Activated T-cell treated with anti-CD3 and anti-CD28 coated beads, Interleukin-2, amount 50 U/mL, for 72 hours (primary cell): ENCODE results near the gene SLC9C1. TPM values are rescaled to one million over a fixed set of nuclear protein-coding genes. Genes with fewer than 3 reads are reported as not detected.
"Not testable (repeated sequence)": the region's sequence is repeated elsewhere in the genome, so short reads cannot be mapped to it uniquely, and the experiment has no call there.

Source experiments
- ATAC-seq, 2 donors: fragments of 150-1000 bp; cut with Tn5 transposase; replicated peaks in 1 of 2; 2 replicates each; pipeline ENCODE4 v1.10.0; 2021; ENCODE audit warnings: moderate library complexity in 2 of 2, mild to moderate bottlenecking in 1 of 2
- DNase-seq, 2 donors: peaks; one replicate each; pipeline ENCODE4 v3.0.0; 2021 to 2022; ENCODE audit warnings: mixed read lengths in 1 of 2
- H3K27ac Mint-ChIP-seq: one replicate; pipeline ENCODE4 v1.8.0; 2022; ENCODE audit warnings: mild to moderate bottlenecking, moderate library complexity, mixed read lengths
- H3K27me3 Mint-ChIP-seq: one replicate; pipeline ENCODE4 v1.8.0; 2022; ENCODE audit warnings: low read depth, mixed read lengths
- H3K36me3 Mint-ChIP-seq, 2 donors: one replicate each; pipeline ENCODE4 v1.8.0; 2022; ENCODE audit warnings: mixed read lengths in 2 of 2, mild to moderate bottlenecking in 1 of 2; ENCODE audit not compliant: insufficient read depth in 2 of 2
- H3K4me1 Mint-ChIP-seq: one replicate; pipeline ENCODE4 v1.8.0; 2022; ENCODE audit warnings: low read depth, mixed read lengths
- H3K4me3 Mint-ChIP-seq, 2 donors: one replicate each; pipeline ENCODE4 v1.8.0; 2022; ENCODE audit warnings: mild to moderate bottlenecking in 2 of 2, mixed read lengths in 2 of 2, moderate library complexity in 2 of 2
- H3K9me3 Mint-ChIP-seq, 2 donors: one replicate each; pipeline ENCODE4 v1.8.0; 2022; ENCODE audit warnings: mixed read lengths in 2 of 2
- total RNA-seq, 2 donors: library from RNA; stranded (reverse); gene quantifications; one replicate each; pipeline ENCODE4 v1.2.3, GENCODE V29; 2022

The SLC9C1 gene
- total RNA-seq, 2 donors from 2014 or later, result not detected

GRCh38 chr3:112230033-112230432 is 64.0 kb downstream of the SLC9C1 start:
- ATAC-seq (no peak), DNase-seq (no peak)
- H3K27ac Mint-ChIP-seq, result no peak overlapping the region
- peaks cover 5 to 6% of the 10 kb centered on the region in 2 donors for H3K9me3 Mint-ChIP-seq
- H3K27me3 Mint-ChIP-seq, result peaks cover 7% of the 10 kb centered on the region
- no peaks in the 10 kb centered on the region for H3K4me1 Mint-ChIP-seq
- H3K4me3 Mint-ChIP-seq, result no peak overlapping the region
- H3K36me3 Mint-ChIP-seq, result peaks cover 0 to 6% of the 10 kb centered on the region in 2 donors

- ATAC-seq, result no peak
- Mint-ChIP-seq H3K9me3 (peaks cover 8 to 10% of the 10 kb centered on the region in 2 donors), H3K4me1 (no peaks in the 10 kb centered on the region), H3K27me3 (peaks cover 7% of the 10 kb centered on the region), H3K4me3 (no peak overlapping the region), H3K36me3 (peaks cover 4 to 12% of the 10 kb centered on the region in 2 donors), H3K27ac (no peak overlapping the region)
- DNase-seq, result no peak
Measured at GRCh38 chr3:112228786-112229185, 65.2 kb downstream of the SLC9C1 start.

GRCh38 chr3:112200317-112200666 is 93.7 kb downstream of the SLC9C1 start:
- Mint-ChIP-seq H3K27me3 (no peaks in the 10 kb centered on the region), H3K9me3 (peaks cover 0 to 3% of the 10 kb centered on the region in 2 donors), H3K36me3 (peaks cover 0 to 2% of the 10 kb centered on the region in 2 donors), H3K4me1 (no peaks in the 10 kb centered on the region), H3K4me3 (no peak overlapping the region), H3K27ac (no peak overlapping the region)
- ATAC-seq (no peak), DNase-seq (no peak)

GRCh38 chr3:112199622-112200316 is 94.2 kb downstream of the SLC9C1 start:
- Mint-ChIP-seq H3K9me3 (peaks cover 0 to 3% of the 10 kb centered on the region in 2 donors), H3K27ac (no peak overlapping the region), H3K4me3 (no peak overlapping the region), H3K27me3 (no peaks in the 10 kb centered on the region), H3K36me3 (peaks cover 0 to 2% of the 10 kb centered on the region in 2 donors), H3K4me1 (no peaks in the 10 kb centered on the region)
- no peak for ATAC-seq
- no peak for DNase-seq

GRCh38 chr3:112197131-112197530 is 96.9 kb downstream of the SLC9C1 start:
- H3K4me3 Mint-ChIP-seq, result no peak overlapping the region
- no peaks in the 10 kb centered on the region for H3K4me1 Mint-ChIP-seq

GRCh38 chr3:112187300-112187699 is 106.7 kb downstream of the SLC9C1 start:
- peaks cover 5 to 6% of the 10 kb centered on the region in 2 donors for H3K36me3 Mint-ChIP-seq
- H3K27ac Mint-ChIP-seq, result no peak overlapping the region
- no peak for ATAC-seq
- H3K4me1 Mint-ChIP-seq, result peaks cover 6% of the 10 kb centered on the region
- no peak overlapping the region for H3K4me3 Mint-ChIP-seq
- H3K27me3 Mint-ChIP-seq, result peaks cover 15% of the 10 kb centered on the region
- peaks cover 4 to 5% of the 10 kb centered on the region in 2 donors for H3K9me3 Mint-ChIP-seq
- DNase-seq, result no peak

More at GRCh38 chr3:112197131-112197530, 96.9 kb downstream of the SLC9C1 start:
- Mint-ChIP-seq H3K36me3 (peaks cover 8 to 9% of the 10 kb centered on the region in 2 donors), H3K9me3 (peaks cover 10 to 14% of the 10 kb centered on the region in 2 donors), H3K27ac (no peak overlapping the region), H3K27me3 (no peaks in the 10 kb centered on the region)
- no peak for DNase-seq
- no peak for ATAC-seq

- not testable (repeated sequence) for H3K36me3 Mint-ChIP-seq, DNase-seq, H3K27ac Mint-ChIP-seq, ATAC-seq, H3K4me1 Mint-ChIP-seq, H3K9me3 Mint-ChIP-seq
- peaks cover 15% of the 10 kb centered on the region for H3K27me3 Mint-ChIP-seq
- peak overlapping the region; percentile 9 to 45 for H3K4me3 Mint-ChIP-seq
Measured at GRCh38 chr3:112185423-112186035, 108.5 kb downstream of the SLC9C1 start.

GRCh38 chr3:112175646-112176045 is 118.4 kb downstream of the SLC9C1 start:
- H3K27ac Mint-ChIP-seq, result no peak overlapping the region
- no peaks in the 10 kb centered on the region for H3K4me1 Mint-ChIP-seq
- H3K27me3 Mint-ChIP-seq, result no peaks in the 10 kb centered on the region
- no peaks in the 10 kb centered on the region for H3K36me3 Mint-ChIP-seq
- ATAC-seq, result no peak
- DNase-seq, result no peak
- H3K9me3 Mint-ChIP-seq, result no peaks in the 10 kb centered on the region
- no peak overlapping the region for H3K4me3 Mint-ChIP-seq

DNA sequence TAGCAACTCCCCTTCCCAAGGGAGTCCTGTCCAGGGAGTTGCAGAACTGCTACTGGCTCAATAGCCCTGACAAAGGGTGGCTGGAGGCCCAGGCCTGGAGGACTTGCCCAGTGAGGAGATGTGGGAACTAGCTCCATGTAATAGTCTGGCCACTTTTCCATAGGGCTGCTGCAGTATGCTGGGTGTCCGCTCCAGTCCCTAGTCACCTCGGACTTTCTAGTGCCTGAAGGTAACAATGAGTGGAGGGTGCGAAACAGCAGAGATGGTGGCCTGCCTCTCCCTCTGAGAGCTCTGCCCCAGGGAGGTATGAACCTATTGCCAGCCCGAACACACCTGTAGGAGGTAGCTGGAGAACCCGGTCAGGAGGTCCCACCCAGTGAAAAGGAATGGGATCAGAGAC is 119.0 kb downstream of the SLC9C1 start:
- no peak for ATAC-seq
- no peak for DNase-seq
- Mint-ChIP-seq H3K27me3 (no peaks in the 10 kb centered on the region), H3K4me3 (no peak overlapping the region), H3K4me1 (no peaks in the 10 kb centered on the region), H3K9me3 (no peaks in the 10 kb centered on the region), H3K36me3 (no peaks in the 10 kb centered on the region), H3K27ac (no peak overlapping the region)

- Mint-ChIP-seq H3K27ac (no peak overlapping the region), H3K4me1 (no peaks in the 10 kb centered on the region), H3K36me3 (peaks cover 0 to 2% of the 10 kb centered on the region in 2 donors), H3K9me3 (peaks cover 0 to 1% of the 10 kb centered on the region in 2 donors), H3K27me3 (no peaks in the 10 kb centered on the region), H3K4me3 (no peak overlapping the region)
- ATAC-seq, result no peak
- DNase-seq, result no peak
Measured at GRCh38 chr3:112171144-112171543, 122.9 kb downstream of the SLC9C1 start.

- H3K27ac Mint-ChIP-seq, result no peak overlapping the region
- H3K27me3 Mint-ChIP-seq, result no peaks in the 10 kb centered on the region
- H3K9me3 Mint-ChIP-seq, result peaks cover 0 to 3% of the 10 kb centered on the region in 2 donors
- H3K36me3 Mint-ChIP-seq, result peaks cover 0 to 2% of the 10 kb centered on the region in 2 donors
- H3K4me3 Mint-ChIP-seq, result no peak overlapping the region
- H3K4me1 Mint-ChIP-seq, result no peaks in the 10 kb centered on the region
- ATAC-seq (no peak), DNase-seq (no peak)
Measured at GRCh38 chr3:112170046-112170445, 124.0 kb downstream of the SLC9C1 start.

DNA sequence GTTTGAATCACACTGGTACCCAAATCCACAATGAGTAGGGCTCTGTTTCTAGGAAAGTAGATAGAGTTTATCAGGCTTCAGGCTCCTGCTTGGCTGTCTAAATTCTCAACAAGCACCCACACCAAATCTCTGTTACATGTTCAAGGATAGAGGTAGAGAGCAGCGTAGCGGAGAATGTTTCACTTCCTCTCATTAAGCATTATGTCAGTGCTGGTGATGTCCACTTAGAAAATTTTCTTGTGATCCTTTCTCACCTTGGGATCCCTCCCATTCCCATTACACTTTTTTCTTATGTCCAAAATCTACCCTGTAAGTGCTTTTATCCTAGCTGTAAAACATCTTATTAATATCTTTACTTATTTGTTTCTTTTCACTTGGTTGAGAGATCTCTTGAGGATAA is 126.3 kb downstream of the SLC9C1 start:
- DNase-seq (no peak), ATAC-seq (no peak)
- H3K4me3 Mint-ChIP-seq, result no peak overlapping the region
- H3K4me1 Mint-ChIP-seq, result no peaks in the 10 kb centered on the region
- peaks cover 0 to 6% of the 10 kb centered on the region in 2 donors for H3K9me3 Mint-ChIP-seq
- peaks cover 0 to 4% of the 10 kb centered on the region in 2 donors for H3K36me3 Mint-ChIP-seq
- H3K27me3 Mint-ChIP-seq, result no peaks in the 10 kb centered on the region
- H3K27ac Mint-ChIP-seq, result no peak overlapping the region

DNA sequence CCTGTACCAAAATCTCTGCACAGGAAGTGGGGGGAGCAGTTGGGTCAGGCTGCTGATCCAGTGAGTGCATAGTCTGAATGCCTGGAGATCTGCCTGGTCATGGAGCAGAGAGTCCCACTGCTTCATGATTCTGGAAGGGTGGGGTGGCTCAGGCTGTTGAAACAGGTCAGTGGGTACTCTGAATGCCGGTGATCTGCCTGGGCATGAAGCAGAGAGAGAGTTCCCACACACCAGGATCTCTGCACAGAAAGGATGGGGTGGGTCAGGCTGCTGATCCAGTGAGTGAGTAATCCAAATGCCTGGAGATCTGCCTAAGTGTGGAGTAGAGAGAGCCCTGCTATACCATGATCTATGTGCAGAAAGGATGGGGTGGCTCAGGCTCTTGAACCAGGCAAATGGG is 144.9 kb downstream of the SLC9C1 start:
- ATAC-seq, result no peak
- Mint-ChIP-seq H3K27me3 (no peaks in the 10 kb centered on the region), H3K9me3 (peaks cover 16 to 18% of the 10 kb centered on the region in 2 donors), H3K4me1 (no peaks in the 10 kb centered on the region), H3K36me3 (peaks cover 18 to 27% of the 10 kb centered on the region in 2 donors), H3K27ac (no peak overlapping the region), H3K4me3 (no peak overlapping the region)
- DNase-seq, result no peak
